Keratinocyte (primary cell): ENCODE results near the gene PIP4K2A. TPM values are rescaled to one million over a fixed set of nuclear protein-coding genes. Genes with fewer than 3 reads are reported as not detected.

Source experiments
- DNase-seq: peaks from one replicate; pipeline ENCODE4 v3.0.0-alpha.2; 2011; ENCODE audit warnings: low read depth, missing footprints, low spot score
- FAIRE-seq: peaks from 2 replicates; lab custom pipeline; 2011; peaks lifted over from hg19 to GRCh38; lab: Jason Lieb, UNC
- H2AFZ ChIP-seq: 2 replicates; pipeline ENCODE4 v1.6.0; 2012; ENCODE audit warnings: low read length, control low read depth, inconsistent platforms; ENCODE audit not compliant: control insufficient read depth
- H3K27ac ChIP-seq: 2 replicates; pipeline ENCODE4 v1.5.1; 2011; ENCODE audit warnings: low read length; ENCODE audit not compliant: control insufficient read depth, insufficient read depth
- H3K27me3 ChIP-seq: 3 replicates; pipeline ENCODE4 v1.6.0; 2011; ENCODE audit warnings: low read length; ENCODE audit not compliant: control insufficient read depth, insufficient read depth; ENCODE audit errors: extremely low read depth
- H3K36me3 ChIP-seq, 2 experiments: 2 replicates in 1 of 2; 3 replicates in 1 of 2; pipeline ENCODE4 v1.5.1; 2011; ENCODE audit warnings: low read length in 2 of 2, mild to moderate bottlenecking in 1 of 2; ENCODE audit not compliant: control insufficient read depth in 2 of 2, insufficient read depth in 2 of 2; ENCODE audit errors: extremely low read depth in 1 of 2
- H3K4me1 ChIP-seq: 3 replicates; pipeline ENCODE4 v1.5.1; 2011; ENCODE audit warnings: low read length; ENCODE audit not compliant: control insufficient read depth, insufficient read depth; ENCODE audit errors: extremely low read depth
- H3K4me2 ChIP-seq: 3 replicates; pipeline ENCODE4 v1.6.0; 2011; ENCODE audit warnings: low read depth, low read length; ENCODE audit not compliant: control insufficient read depth, insufficient read depth; ENCODE audit errors: extremely low read depth
- H3K4me3 ChIP-seq, 3 experiments: fragments of 200-600 bp in 1 of 3; sonication (generic) in 1 of 3; 2 replicates in 2 of 3; 3 replicates in 1 of 3; pipeline ENCODE4 v1.5.1; 2011 to 2016; ENCODE audit warnings: low read length in 3 of 3, mild to moderate bottlenecking in 3 of 3, control low read depth in 2 of 3, inconsistent platforms in 1 of 3, low read depth in 1 of 3, mixed read lengths in 1 of 3, mixed run types in 1 of 3, moderate library complexity in 1 of 3; ENCODE audit not compliant: control insufficient read depth in 2 of 3, insufficient read depth in 2 of 3; ENCODE audit errors: extremely low read depth in 1 of 3
- H3K79me2 ChIP-seq: 2 replicates; pipeline ENCODE4 v1.6.0; 2012; ENCODE audit warnings: low read length; ENCODE audit not compliant: control insufficient read depth, insufficient read depth
- H3K9ac ChIP-seq: 3 replicates; pipeline ENCODE4 v1.6.0; 2011; ENCODE audit warnings: low read length; ENCODE audit not compliant: control insufficient read depth, insufficient read depth; ENCODE audit errors: extremely low read depth
- H3K9me1 ChIP-seq: 3 replicates; pipeline ENCODE4 v1.6.0; 2011; ENCODE audit warnings: low read length; ENCODE audit not compliant: control insufficient read depth, insufficient read depth; ENCODE audit errors: extremely low read depth
- H3K9me3 ChIP-seq: 2 replicates; pipeline ENCODE4 v1.5.1; 2012; ENCODE audit warnings: low read depth, low read length; ENCODE audit not compliant: control insufficient read depth
- H4K20me1 ChIP-seq: 3 replicates; pipeline ENCODE4 v1.6.0; 2011; ENCODE audit warnings: low read length; ENCODE audit not compliant: control insufficient read depth, insufficient read depth; ENCODE audit errors: extremely low read depth
- EZH2 ChIP-seq: IDR thresholded peaks from one replicate; pipeline ENCODE4 v1.6.1; 2012; ENCODE audit warnings: inconsistent platforms, mild to moderate bottlenecking, low read length, moderate library complexity
- dilution Hi-C: fragments of 300-500 bp; cut with MboI; formaldehyde crosslinking; loops from one replicate; pipeline ENCODE4 v1.7.0; 2020; ENCODE audit warnings: low sequenced_read_pairs; ENCODE audit not compliant: extremely low pct_ligation_motif_present
- polyA plus RNA-seq, 5 experiments: library from polyadenylated mRNA; depleted of rRNA in 3 of 5; stranded (reverse) in 3 of 5; stranded (forward) in 1 of 5; unstranded in 1 of 5; fragments of >200 nt; gene quantifications; 1 replicate in 1 of 5; 2 replicates in 3 of 5; 3 replicates in 1 of 5; pipeline versions ENCODE4 v1.2.1 to v1.2.3, GENCODE V29; 2011 to 2012; ENCODE audit warnings: missing spikeins in 2 of 5, low read depth in 1 of 5, low replicate concordance in 1 of 5
- TF ChIP-seq, protein P1 (sequence below), 3 experiments: IDR thresholded peaks in 1 of 3; conservative IDR thresholded peaks in 1 of 3; optimal IDR thresholded peaks in 1 of 3; 2 replicates in 2 of 3; 3 replicates in 1 of 3; pipeline versions ENCODE3 to v1.5.1; 2011; ENCODE audit warnings: low read length in 3 of 3, mild to moderate bottlenecking in 3 of 3, moderate library complexity in 2 of 3, control low read depth in 1 of 3, inconsistent platforms in 1 of 3; ENCODE audit not compliant: insufficient read depth in 2 of 3; ENCODE audit errors: extremely low read depth in 1 of 3

PIP4K2A gene
- polyA plus RNA-seq, 1 donor (not counting 4 experiments of a cell fraction or from before 2014, with no cell fraction given): 15.5 TPM

DNA sequence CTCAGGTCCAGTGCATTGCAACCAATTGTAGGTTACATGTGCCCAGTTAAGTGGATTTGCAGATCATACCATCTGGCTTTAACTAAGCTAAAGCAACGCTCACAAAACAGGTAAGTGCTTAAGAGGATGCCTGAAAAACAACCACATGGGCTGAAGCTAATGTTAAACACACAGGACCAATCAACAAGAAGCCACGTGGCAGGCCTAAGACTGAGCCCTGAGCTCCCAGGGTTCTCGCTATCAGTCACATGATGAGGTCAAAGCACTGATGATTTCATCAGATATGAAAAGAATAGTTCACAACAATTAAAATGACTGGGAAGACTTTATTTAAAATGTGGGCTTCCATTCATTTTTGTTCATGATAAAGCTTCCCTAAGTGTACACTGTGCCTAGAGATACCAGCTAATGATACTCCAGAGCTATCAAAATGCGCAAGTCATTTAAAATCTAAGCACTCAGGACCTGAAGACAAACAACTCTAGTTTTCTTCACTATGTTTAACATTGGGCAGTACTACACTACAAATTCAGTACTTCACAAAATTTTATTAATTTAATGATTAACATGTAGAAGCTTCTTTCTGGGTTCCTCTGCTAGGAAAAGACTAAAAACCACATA, 90.6 kb downstream of the PIP4K2A start:
- H3K4me2 ChIP-seq: peak overlapping the region; percentile 29

DNA sequence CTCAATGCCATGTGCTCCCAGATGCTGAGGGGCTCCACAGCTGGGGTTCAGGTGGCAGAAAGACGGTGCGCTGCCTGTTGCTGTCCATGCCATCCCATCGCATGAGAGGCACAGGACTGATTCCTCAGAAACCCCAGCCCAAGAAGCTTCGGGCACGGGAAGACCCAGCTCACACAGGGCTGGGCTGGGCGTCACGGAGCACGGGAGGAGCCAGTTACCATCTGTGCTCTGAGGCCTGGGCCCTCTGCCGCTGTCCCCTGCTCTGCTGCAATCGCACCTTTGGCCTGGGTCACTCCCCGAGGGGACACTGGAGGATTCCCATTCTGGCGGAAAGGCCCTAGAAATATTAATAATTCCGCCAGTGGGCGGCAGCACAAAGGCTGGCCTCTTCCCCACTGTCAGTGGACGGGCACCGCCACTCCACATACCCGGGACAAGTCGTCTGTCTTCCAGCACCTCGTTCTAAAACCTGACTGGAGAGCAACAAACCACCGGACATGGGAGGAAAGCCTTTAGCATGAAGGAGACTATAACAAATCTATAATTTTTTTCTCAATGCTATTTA, 92.1 kb downstream of the PIP4K2A start:
- Histone ChIP-seq H3K4me1 (peaks cover 48% of the 10 kb centered on the region), H4K20me1 (no peaks in the 10 kb centered on the region), H3K36me3 (no peaks in the 10 kb centered on the region), H3K27me3 (no peaks in the 10 kb centered on the region), H3K4me2 (no peak overlapping the region), H3K9ac (no peak overlapping the region), H2AFZ (no peak overlapping the region), H3K9me3 (no peaks in the 10 kb centered on the region), H3K27ac (no peak overlapping the region), H3K9me1 (peaks cover 2% of the 10 kb centered on the region), H3K4me3 (no peak overlapping the region), H3K79me2 (peaks cover 13% of the 10 kb centered on the region)
- TF ChIP-seq, protein P1, sequence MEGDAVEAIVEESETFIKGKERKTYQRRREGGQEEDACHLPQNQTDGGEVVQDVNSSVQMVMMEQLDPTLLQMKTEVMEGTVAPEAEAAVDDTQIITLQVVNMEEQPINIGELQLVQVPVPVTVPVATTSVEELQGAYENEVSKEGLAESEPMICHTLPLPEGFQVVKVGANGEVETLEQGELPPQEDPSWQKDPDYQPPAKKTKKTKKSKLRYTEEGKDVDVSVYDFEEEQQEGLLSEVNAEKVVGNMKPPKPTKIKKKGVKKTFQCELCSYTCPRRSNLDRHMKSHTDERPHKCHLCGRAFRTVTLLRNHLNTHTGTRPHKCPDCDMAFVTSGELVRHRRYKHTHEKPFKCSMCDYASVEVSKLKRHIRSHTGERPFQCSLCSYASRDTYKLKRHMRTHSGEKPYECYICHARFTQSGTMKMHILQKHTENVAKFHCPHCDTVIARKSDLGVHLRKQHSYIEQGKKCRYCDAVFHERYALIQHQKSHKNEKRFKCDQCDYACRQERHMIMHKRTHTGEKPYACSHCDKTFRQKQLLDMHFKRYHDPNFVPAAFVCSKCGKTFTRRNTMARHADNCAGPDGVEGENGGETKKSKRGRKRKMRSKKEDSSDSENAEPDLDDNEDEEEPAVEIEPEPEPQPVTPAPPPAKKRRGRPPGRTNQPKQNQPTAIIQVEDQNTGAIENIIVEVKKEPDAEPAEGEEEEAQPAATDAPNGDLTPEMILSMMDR (optimal IDR thresholded peaks at IDR 0.05 in 1 of 3, IDR thresholded peaks at IDR 0.05 in 1 of 3, conservative IDR thresholded peaks at IDR 0.05 in 1 of 3; ENCODE audit: extremely low read depth in 1 of 3, insufficient read depth in 2 of 3, low read length in 3 of 3): no peak
- no peak for TF ChIP-seq EZH2
- dilution Hi-C loops: no loop called here
- DNase-seq (no peak), FAIRE-seq (no peak)

More for the DNA sequence above, 90.6 kb downstream of the PIP4K2A start:
- H3K9ac ChIP-seq: no peak overlapping the region
- H2AFZ ChIP-seq: no peak overlapping the region
- no peak overlapping the region for H3K27ac ChIP-seq
- no peaks in the 10 kb centered on the region for H4K20me1 ChIP-seq
- dilution Hi-C loops: no loop called here
- no peak overlapping the region for H3K4me3 ChIP-seq
- TF ChIP-seq, protein P1 (optimal IDR thresholded peaks at IDR 0.05 in 1 of 3, IDR thresholded peaks at IDR 0.05 in 1 of 3, conservative IDR thresholded peaks at IDR 0.05 in 1 of 3; ENCODE audit: extremely low read depth in 1 of 3, insufficient read depth in 2 of 3, low read length in 3 of 3): no peak
- TF ChIP-seq EZH2: no peak
- H3K79me2 ChIP-seq: peaks cover 16% of the 10 kb centered on the region
- DNase-seq (no peak), FAIRE-seq (no peak)
- H3K36me3 ChIP-seq: no peaks in the 10 kb centered on the region
- H3K9me3 ChIP-seq: no peaks in the 10 kb centered on the region
- H3K4me1 ChIP-seq: peaks cover 45% of the 10 kb centered on the region
- H3K27me3 ChIP-seq: no peaks in the 10 kb centered on the region
- H3K9me1 ChIP-seq: peaks cover 2% of the 10 kb centered on the region
